HG03159 (cell line): Measurements from ENCODE around the gene CD3D.

ENCODE experiments used
- ATAC-seq: cut with Tn5 transposase; IDR thresholded peaks from one replicate; pipeline ENCODE4 v1.9.1; 2021; ENCODE audit warnings: mild to moderate bottlenecking, moderate library complexity; ENCODE audit not compliant: unreplicated experiment

The CD3D gene

DNA sequence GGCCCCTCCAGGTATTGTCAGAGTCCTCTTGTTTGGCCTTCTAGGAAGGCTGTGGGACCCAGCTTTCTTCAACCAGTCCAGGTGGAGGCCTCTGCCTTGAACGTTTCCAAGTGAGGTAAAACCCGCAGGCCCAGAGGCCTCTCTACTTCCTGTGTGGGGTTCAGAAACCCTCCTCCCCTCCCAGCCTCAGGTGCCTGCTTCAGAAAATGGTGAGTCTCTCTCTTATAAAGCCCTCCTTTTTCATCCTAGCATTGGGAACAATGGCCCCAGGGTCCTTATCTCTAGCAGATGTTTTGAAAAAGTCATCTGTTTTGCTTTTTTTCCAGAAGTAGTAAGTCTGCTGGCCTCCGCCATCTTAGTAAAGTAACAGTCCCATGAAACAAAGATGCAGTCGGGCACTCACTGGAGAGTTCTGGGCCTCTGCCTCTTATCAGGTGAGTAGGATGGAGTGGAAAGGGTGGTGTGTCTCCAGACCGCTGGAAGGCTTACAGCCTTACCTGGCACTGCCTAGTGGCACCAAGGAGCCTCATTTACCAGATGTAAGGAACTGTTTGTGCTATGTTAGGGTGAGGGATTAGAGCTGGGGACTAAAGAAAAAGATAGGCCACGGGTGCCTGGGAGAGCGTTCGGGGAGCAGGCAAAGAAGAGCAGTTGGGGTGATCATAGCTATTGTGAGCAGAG, 37.8 kb downstream of the CD3D start, which contains the start of gene CD3E:
Gene CD3E, plus strand, starts transcription at position 163 of the 681 bp plus-strand sequence. Its CDS starts 223 bp downstream, at position 386.
- no peak for ATAC-seq

DNA sequence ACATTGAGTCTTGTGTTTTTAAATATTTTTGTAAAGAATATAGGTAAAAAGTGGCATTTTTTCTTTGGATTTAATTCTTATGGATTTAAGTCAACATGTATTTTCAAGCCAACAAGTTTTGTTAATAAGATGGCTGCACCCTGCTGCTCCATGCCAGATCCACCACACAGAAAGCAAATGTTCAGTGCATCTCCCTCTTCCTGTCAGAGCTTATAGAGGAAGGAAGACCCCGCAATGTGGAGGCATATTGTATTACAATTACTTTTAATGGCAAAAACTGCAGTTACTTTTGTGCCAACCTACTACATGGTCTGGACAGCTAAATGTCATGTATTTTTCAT, 38.3 kb downstream of the CD3D start:
- ATAC-seq, result no peak

DNA sequence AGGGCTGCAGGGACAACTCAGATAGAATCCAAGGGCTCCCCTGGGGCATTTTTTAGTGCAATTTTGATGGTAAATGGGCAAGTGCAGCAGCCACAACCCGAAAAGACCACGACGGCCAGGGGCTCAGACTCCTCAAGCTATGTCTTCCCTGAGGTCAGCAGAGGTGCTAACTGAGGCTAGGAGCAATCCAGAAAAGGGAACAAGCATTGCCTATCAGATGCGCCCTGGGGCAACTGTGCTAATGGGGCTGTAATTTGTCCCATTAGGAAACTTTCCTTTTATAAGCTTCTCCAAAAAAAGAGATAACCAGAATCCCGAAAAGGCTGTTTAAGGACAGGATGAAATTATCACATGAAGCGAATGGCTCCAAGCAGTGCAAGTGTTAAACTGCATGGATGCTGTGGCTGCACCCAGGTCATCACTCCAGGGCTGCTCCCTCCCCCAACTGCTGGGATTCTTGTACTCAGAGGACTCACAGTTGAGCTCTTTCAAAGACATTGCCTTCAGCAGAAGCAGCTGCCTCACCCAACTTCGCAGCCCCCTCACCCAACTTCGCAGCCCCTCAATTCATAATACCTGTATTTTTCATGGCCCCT, 40.8 kb downstream of the CD3D start:
- ATAC-seq, result no peak

DNA sequence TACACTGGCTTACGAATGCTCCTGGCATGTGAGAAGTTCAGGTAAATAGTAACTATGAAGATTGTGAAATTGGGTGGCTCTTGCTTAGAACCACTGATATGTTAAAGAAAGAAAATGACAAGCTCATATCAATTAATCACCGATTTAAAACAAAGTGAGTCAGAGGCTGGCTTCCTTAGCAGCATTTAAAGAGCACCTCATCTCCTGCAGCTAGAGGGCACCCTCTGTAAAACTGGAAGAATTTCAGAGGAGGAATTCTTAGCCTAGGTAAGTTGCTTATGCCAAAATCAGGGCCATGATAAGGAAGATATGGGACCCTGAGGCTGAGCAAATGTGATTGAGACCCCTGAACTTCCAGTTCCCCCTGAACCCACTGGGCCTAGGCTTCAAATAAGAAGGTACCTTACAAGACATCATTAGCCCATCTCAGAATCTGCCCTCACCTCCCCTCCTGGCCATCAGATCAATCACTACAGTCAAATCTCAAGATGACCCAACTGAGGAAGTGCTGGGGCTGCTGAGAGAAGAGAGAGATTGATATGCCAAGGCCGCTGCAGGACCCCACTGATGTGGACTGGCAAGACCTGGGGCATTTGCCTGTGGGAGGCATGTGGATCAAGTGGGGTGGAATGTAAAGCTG, 46.6 kb downstream of the CD3D start:
- ATAC-seq, result no peak

- ATAC-seq, result no peak
Observed at GRCh38 chr11:118295199-118295598, 47.3 kb downstream of the CD3D start.

- ATAC-seq, result no peak
Observed at GRCh38 chr11:118294053-118294452, 48.5 kb downstream of the CD3D start.

DNA sequence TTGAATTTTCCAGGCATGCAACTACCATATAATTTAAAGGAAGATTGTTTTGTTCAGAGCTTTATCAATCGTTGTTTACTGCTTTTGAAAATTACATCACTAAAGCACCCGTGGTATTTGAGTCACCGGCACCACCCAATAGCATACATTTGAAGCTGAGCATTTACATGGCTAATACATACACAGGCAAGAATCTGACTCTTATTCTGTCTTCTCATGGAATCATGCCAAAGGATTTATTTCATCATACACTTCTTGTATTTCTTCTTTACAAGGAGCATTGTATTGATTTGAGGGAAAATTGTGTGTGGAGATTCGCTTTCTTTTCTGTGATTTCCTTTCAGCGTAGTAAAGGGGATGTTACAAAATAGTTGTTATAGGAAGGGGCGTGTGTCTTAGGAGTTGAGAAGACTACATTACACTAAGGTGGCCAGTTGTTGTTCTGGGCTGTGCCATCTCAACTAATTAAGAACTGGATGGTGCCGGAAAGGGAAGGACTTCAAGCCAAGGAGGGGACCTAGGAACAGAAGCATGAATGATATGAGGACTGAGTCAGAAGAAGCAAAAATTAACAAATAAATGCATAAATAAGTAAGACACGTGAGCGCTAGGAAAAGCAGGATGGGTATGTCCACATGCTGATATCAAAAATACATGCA, 50.9 kb downstream of the CD3D start:
- no peak for ATAC-seq

DNA sequence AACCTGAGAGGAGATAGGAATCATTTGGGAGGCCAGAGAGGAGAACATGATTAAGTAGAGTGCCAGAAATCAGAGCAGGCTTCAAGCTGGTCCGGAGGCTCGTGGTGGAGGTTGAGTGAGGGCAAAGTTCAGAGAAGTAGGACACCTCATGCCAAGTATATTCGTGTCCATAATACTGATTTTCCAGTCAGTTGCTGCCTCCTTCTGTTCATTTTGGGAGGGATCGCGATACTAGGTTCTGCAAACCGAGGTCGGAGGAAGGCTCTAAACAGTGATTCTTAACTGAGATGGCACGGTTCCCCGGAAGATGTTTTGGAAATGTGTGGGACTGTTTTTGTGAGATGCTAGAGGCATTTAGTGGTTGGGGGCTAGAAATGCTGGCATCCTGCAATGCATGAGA, 51.6 kb downstream of the CD3D start:
- ATAC-seq, result no peak

DNA sequence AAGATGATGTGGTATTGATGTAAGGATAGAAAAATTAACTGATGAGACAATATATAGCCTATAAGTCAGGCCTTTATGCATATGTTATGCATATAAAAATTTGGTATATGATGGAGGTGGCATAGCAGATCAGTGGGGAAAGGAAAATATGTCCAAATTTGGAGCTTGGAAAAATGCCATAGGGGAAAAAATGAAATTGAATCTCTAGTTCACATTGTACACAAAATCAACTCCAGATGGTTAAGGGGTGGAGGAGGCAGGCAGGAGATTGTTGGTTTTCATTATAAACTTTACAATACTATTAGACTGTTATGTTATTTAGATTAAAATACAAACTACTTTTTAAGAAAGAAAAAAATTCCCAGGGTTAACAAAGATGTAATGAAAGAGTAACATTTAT, 53.1 kb downstream of the CD3D start:
- ATAC-seq, result no peak
